ENCODE measurements around the gene TMEM63A.

Gene TMEM63A

DNA sequence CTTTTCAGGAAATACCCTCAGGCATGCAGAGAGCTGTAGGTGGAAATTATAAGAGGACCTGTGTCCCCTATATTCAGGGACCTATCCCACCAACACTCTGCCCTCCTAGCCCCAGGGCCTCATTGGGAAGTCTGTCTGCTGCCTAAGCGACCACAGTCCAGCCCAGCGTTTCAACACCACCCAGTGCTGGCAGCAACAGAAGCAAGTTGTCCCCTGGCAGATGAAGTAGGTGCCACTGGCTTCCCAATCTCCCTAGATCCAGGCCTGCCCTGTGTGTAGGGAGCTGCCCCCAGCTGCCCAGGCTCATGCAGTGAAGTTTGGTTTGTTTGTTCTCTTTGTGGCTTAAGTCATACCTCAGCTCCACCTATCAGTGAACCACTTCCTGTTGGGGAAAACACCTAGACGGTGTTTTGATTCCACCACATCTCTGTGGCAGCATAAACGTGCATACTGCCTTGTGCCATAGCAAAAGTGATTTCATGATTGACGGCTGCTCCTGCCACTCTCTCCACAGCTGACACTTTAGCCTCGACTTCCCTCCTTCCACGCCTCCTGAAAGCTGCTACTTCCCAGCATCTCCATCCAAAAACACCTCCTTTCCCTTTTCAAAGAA, 14.9 kb upstream of the TMEM63A start:
- no peaks in the 10 kb centered on the region for H3K36me3 ChIP-seq (ENCODE audit: insufficient read depth, low read length)
- peak overlapping the region; percentile 57 for H3K4me2 ChIP-seq (ENCODE audit: low read length)
- no peak for TF ChIP-seq EZH2 (IDR thresholded peaks at IDR 0.05; ENCODE audit: borderline replicate concordance, low read length)
- TF ChIP-seq, protein P1, sequence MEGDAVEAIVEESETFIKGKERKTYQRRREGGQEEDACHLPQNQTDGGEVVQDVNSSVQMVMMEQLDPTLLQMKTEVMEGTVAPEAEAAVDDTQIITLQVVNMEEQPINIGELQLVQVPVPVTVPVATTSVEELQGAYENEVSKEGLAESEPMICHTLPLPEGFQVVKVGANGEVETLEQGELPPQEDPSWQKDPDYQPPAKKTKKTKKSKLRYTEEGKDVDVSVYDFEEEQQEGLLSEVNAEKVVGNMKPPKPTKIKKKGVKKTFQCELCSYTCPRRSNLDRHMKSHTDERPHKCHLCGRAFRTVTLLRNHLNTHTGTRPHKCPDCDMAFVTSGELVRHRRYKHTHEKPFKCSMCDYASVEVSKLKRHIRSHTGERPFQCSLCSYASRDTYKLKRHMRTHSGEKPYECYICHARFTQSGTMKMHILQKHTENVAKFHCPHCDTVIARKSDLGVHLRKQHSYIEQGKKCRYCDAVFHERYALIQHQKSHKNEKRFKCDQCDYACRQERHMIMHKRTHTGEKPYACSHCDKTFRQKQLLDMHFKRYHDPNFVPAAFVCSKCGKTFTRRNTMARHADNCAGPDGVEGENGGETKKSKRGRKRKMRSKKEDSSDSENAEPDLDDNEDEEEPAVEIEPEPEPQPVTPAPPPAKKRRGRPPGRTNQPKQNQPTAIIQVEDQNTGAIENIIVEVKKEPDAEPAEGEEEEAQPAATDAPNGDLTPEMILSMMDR (IDR thresholded peaks at IDR 0.05; ENCODE audit: low read length): no peak
- H3F3A ChIP-seq (ENCODE audit: insufficient read depth, low read length): no peaks in the 10 kb centered on the region
- peak overlapping the region; percentile 38 for H3K9ac ChIP-seq (ENCODE audit: low read length)
- H4K20me1 ChIP-seq (ENCODE audit: insufficient read depth, low read length): no peaks in the 10 kb centered on the region
- no peak overlapping the region for H3K4me3 ChIP-seq (ENCODE audit: low read depth, low read length, poor library complexity, severe bottlenecking)
- no peak overlapping the region; the same call in 1 of the 2 replicates for H2AFZ ChIP-seq (ENCODE audit: low read length)
- H3K27me3 ChIP-seq (ENCODE audit: insufficient read depth, low read length): no peaks in the 10 kb centered on the region
- H3K27ac ChIP-seq (ENCODE audit: low read depth, low read length, poor library complexity, severe bottlenecking): peak overlapping the region; percentile 85
- no peaks in the 10 kb centered on the region for H3K9me2 ChIP-seq (ENCODE audit: low read depth, low read length)
- H3K4me1 ChIP-seq (ENCODE audit: insufficient read depth, low read length, severe bottlenecking): peaks cover 28% of the 10 kb centered on the region
- H3K9me3 ChIP-seq (ENCODE audit: low read length): no peaks in the 10 kb centered on the region
- H3K79me2 ChIP-seq (ENCODE audit: insufficient read depth, low read length): no peaks in the 10 kb centered on the region

DNA sequence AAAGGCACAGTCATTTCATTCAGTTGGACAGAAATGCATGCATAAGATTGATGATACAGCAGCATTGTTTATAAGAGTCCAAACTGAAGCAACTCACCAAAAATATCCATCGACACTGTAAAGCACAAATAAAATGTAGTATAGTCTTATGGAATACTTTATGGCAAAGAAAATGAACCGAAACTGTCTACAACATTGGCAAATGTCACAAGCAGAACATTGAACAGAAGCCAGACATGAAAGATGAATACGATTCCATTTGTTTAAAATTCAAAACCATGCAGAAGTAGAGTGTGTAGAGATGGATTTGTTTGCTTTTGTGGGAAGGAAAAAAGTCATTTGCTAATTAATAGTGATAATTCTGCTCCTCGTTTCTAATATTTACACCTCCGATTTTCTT, 14.3 kb upstream of the TMEM63A start:
- Histone ChIP-seq H3F3A (ENCODE audit: insufficient read depth, low read length) (no peaks in the 10 kb centered on the region), H3K4me1 (ENCODE audit: insufficient read depth, low read length, severe bottlenecking) (peaks cover 28% of the 10 kb centered on the region), H2AFZ (ENCODE audit: low read length) (no peak overlapping the region; the same call in 1 of the 2 replicates), H3K4me2 (ENCODE audit: low read length) (peak overlapping the region; percentile 57; the same call in 1 of the 2 replicates), H3K9ac (ENCODE audit: low read length) (peak overlapping the region; percentile 38), H3K4me3 (ENCODE audit: low read depth, low read length, poor library complexity, severe bottlenecking) (no peak overlapping the region), H4K20me1 (ENCODE audit: insufficient read depth, low read length) (no peaks in the 10 kb centered on the region), H3K27me3 (ENCODE audit: insufficient read depth, low read length) (no peaks in the 10 kb centered on the region), H3K27ac (ENCODE audit: low read depth, low read length, poor library complexity, severe bottlenecking) (peak overlapping the region; percentile 85), H3K9me2 (ENCODE audit: low read depth, low read length) (no peaks in the 10 kb centered on the region), H3K36me3 (ENCODE audit: insufficient read depth, low read length) (no peaks in the 10 kb centered on the region), H3K9me3 (ENCODE audit: low read length) (no peaks in the 10 kb centered on the region), H3K79me2 (ENCODE audit: insufficient read depth, low read length) (no peaks in the 10 kb centered on the region)
- no peak for TF ChIP-seq EZH2 (IDR thresholded peaks at IDR 0.05; ENCODE audit: borderline replicate concordance, low read length)
- TF ChIP-seq, protein P1 (IDR thresholded peaks at IDR 0.05; ENCODE audit: low read length): no peak

DNA sequence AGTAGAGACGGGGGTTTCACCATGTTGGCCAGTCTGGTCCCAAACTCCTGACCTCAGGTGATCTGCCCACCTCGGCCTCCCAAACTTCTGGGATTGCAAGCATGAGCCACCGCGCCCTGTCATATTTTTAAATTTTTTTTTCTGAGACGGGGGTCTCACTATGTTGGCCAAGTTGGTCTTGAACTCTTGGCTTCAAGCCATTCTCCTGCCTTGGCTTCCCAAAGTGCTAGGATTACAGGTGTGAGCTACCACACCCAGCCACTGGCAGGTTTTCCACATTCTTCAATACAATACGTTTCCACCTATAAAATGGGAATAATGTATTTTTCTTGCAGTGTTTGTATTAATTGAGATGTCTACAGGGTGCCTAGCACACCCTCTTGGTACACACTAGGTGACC, 10.1 kb upstream of the TMEM63A start:
- Histone ChIP-seq H3K79me2 (ENCODE audit: insufficient read depth, low read length) (no peaks in the 10 kb centered on the region), H3K9me3 (ENCODE audit: low read length) (no peaks in the 10 kb centered on the region), H3K36me3 (ENCODE audit: insufficient read depth, low read length) (no peaks in the 10 kb centered on the region), H3F3A (ENCODE audit: insufficient read depth, low read length) (no peaks in the 10 kb centered on the region), H3K27ac (ENCODE audit: low read depth, low read length, poor library complexity, severe bottlenecking) (no peak overlapping the region), H4K20me1 (ENCODE audit: insufficient read depth, low read length) (no peaks in the 10 kb centered on the region), H3K27me3 (ENCODE audit: insufficient read depth, low read length) (no peaks in the 10 kb centered on the region), H3K4me3 (ENCODE audit: low read depth, low read length, poor library complexity, severe bottlenecking) (no peak overlapping the region), H3K9ac (ENCODE audit: low read length) (no peak overlapping the region), H3K9me2 (ENCODE audit: low read depth, low read length) (no peaks in the 10 kb centered on the region), H3K4me2 (ENCODE audit: low read length) (no peak overlapping the region), H3K4me1 (ENCODE audit: insufficient read depth, low read length, severe bottlenecking) (peaks cover 16% of the 10 kb centered on the region), H2AFZ (ENCODE audit: low read length) (no peak overlapping the region)
- TF ChIP-seq, protein P1 (IDR thresholded peaks at IDR 0.05; ENCODE audit: low read length): no peak
- no peak for TF ChIP-seq EZH2 (IDR thresholded peaks at IDR 0.05; ENCODE audit: borderline replicate concordance, low read length)

Data from OCI-LY1 (cell line).